Mesendoderm (in vitro differentiated cells): ENCODE data around the gene CLIP4.

Source experiments
- DNase-seq: peaks from one replicate; pipeline ENCODE4 v3.0.0; 2013
- H2AK5ac ChIP-seq: 2 replicates; pipeline ENCODE4 v1.6.1; 2013; ENCODE audit warnings: low read length, inconsistent platforms
- H2BK120ac ChIP-seq: 2 replicates; pipeline ENCODE4 v1.6.1; 2013; ENCODE audit warnings: low read depth, mild to moderate bottlenecking, low read length, moderate library complexity, mixed read lengths
- H2BK15ac ChIP-seq: replicated peaks from 2 replicates; pipeline ENCODE4 v1.6.1; 2013; ENCODE audit warnings: low read depth, mild to moderate bottlenecking, moderate library complexity
- H2BK5ac ChIP-seq: 2 replicates; pipeline ENCODE4 v1.6.1; 2013; ENCODE audit warnings: low read length, inconsistent platforms
- H3K18ac ChIP-seq: 2 replicates; pipeline ENCODE4 v1.6.1; 2013; ENCODE audit warnings: mild to moderate bottlenecking, low read length, mixed read lengths
- H3K23ac ChIP-seq: one replicate; pipeline ENCODE4 v1.6.1; 2013; ENCODE audit warnings: low read length
- H3K27ac ChIP-seq: 2 replicates; pipeline ENCODE4 v1.5.1; 2013; ENCODE audit warnings: low read depth, mild to moderate bottlenecking, inconsistent platforms, low read length, moderate library complexity
- H3K27me3 ChIP-seq: 2 replicates; pipeline ENCODE4 v1.6.1; 2013; ENCODE audit warnings: low read length, control low read depth, mild to moderate bottlenecking, inconsistent platforms; ENCODE audit not compliant: insufficient read depth, poor library complexity
- H3K36me3 ChIP-seq: 2 replicates; pipeline ENCODE4 v1.6.1; 2013; ENCODE audit warnings: low read length, inconsistent platforms; ENCODE audit not compliant: control insufficient read depth, insufficient read depth
- H3K4ac ChIP-seq: one replicate; pipeline ENCODE4 v1.6.1; 2013; ENCODE audit warnings: low read depth, mild to moderate bottlenecking, low read length, moderate library complexity
- H3K4me1 ChIP-seq: 2 replicates; pipeline ENCODE4 v1.6.1; 2013; ENCODE audit warnings: low read depth, low read length, inconsistent platforms; ENCODE audit not compliant: control insufficient read depth
- H3K4me2 ChIP-seq: 2 replicates; pipeline ENCODE4 v1.6.1; 2013; ENCODE audit warnings: low read length
- H3K4me3 ChIP-seq: 2 replicates; pipeline ENCODE4 v1.5.1; 2013; ENCODE audit warnings: mild to moderate bottlenecking, low read length
- H3K56ac ChIP-seq: one replicate; pipeline ENCODE4 v1.6.1; 2013; ENCODE audit warnings: low read length
- H3K79me1 ChIP-seq: 2 replicates; pipeline ENCODE4 v1.6.1; 2013; ENCODE audit warnings: low read length, inconsistent platforms
- H3K79me2 ChIP-seq: 2 replicates; pipeline ENCODE4 v1.6.1; 2013; ENCODE audit warnings: mild to moderate bottlenecking, low read length; ENCODE audit not compliant: control insufficient read depth, insufficient read depth
- H3K9ac ChIP-seq: 2 replicates; pipeline ENCODE4 v1.6.1; 2013; ENCODE audit warnings: low read length, inconsistent platforms
- H4K5ac ChIP-seq: one replicate; pipeline ENCODE4 v1.6.1; 2013; ENCODE audit warnings: low read length
- H4K8ac ChIP-seq: one replicate; pipeline ENCODE4 v1.6.1; 2013; ENCODE audit warnings: low read depth, mild to moderate bottlenecking, control low read depth, low read length, moderate library complexity
- WGBS: extraction: QIAGEN DNeasy Blood & Tissue Kit; methylation state at CpG from one replicate; pipeline ENCODE4 v1.1.7; 2013; ENCODE audit warnings: low lambda C conversion rate, missing lambda C conversion rate; ENCODE audit not compliant: insufficient coverage; ENCODE audit errors: extremely low coverage; 5-methylcytosine and 5-hydroxymethylcytosine counted together

The CLIP4 gene

GRCh38 chr2:29215739-29216608 is 100.8 kb downstream of the CLIP4 start:
- Histone ChIP-seq H3K27me3 (no peaks in the 10 kb centered on the region), H3K4me2 (no peak overlapping the region), H3K4me3 (no peak overlapping the region), H2BK15ac (no peak overlapping the region), H2BK120ac (no peak overlapping the region), H3K27ac (no peak overlapping the region), H4K5ac (no peak overlapping the region), H3K18ac (no peak overlapping the region), H3K4ac (no peak overlapping the region), H3K9ac (no peak overlapping the region), H3K23ac (no peak overlapping the region), H2AK5ac (no peak overlapping the region), H3K4me1 (no peaks in the 10 kb centered on the region), H3K56ac (no peak overlapping the region), H3K79me1 (no peaks in the 10 kb centered on the region), H2BK5ac (no peak overlapping the region), H3K79me2 (no peaks in the 10 kb centered on the region), H3K36me3 (no peaks in the 10 kb centered on the region), H4K8ac (no peak overlapping the region)
- no peak for DNase-seq
- WGBS: no CpG with 5 or more reads among the region's 20 CpGs

- Histone ChIP-seq H2BK15ac (no peak overlapping the region), H3K4me3 (no peak overlapping the region), H2BK5ac (no peak overlapping the region), H3K79me2 (no peaks in the 10 kb centered on the region), H4K5ac (no peak overlapping the region), H2BK120ac (no peak overlapping the region), H3K4me2 (no peak overlapping the region), H3K23ac (no peak overlapping the region), H3K9ac (no peak overlapping the region), H3K36me3 (no peaks in the 10 kb centered on the region), H3K4ac (no peak overlapping the region), H2AK5ac (no peak overlapping the region), H3K79me1 (no peaks in the 10 kb centered on the region), H4K8ac (no peak overlapping the region), H3K4me1 (no peaks in the 10 kb centered on the region), H3K18ac (no peak overlapping the region), H3K27me3 (no peaks in the 10 kb centered on the region), H3K27ac (no peak overlapping the region), H3K56ac (no peak overlapping the region)
- DNase-seq: no peak
- 100% methylated on average over 4 of the region's 5 CpGs for WGBS
Measured at GRCh38 chr2:29216609-29216909, 101.3 kb downstream of the CLIP4 start.

- Histone ChIP-seq H2BK15ac (no peak overlapping the region), H3K23ac (no peak overlapping the region), H3K27ac (no peak overlapping the region), H3K4me2 (no peak overlapping the region), H3K18ac (no peak overlapping the region), H2BK120ac (no peak overlapping the region), H3K79me2 (no peaks in the 10 kb centered on the region), H2BK5ac (no peak overlapping the region), H3K27me3 (no peaks in the 10 kb centered on the region), H3K4ac (no peak overlapping the region), H3K79me1 (no peaks in the 10 kb centered on the region), H4K8ac (no peak overlapping the region), H3K9ac (no peak overlapping the region), H3K4me3 (no peak overlapping the region), H4K5ac (no peak overlapping the region), H3K36me3 (no peaks in the 10 kb centered on the region), H3K56ac (no peak overlapping the region), H3K4me1 (no peaks in the 10 kb centered on the region), H2AK5ac (no peak overlapping the region)
- no peak for DNase-seq
- WGBS: no CpG with 5 or more reads among the region's 6 CpGs
Measured at GRCh38 chr2:29218071-29218470, 102.9 kb downstream of the CLIP4 start.

GRCh38 chr2:29218550-29219125 is 103.4 kb downstream of the CLIP4 start:
- Histone ChIP-seq H2BK120ac (no peak overlapping the region), H3K4me3 (no peak overlapping the region), H4K8ac (no peak overlapping the region), H3K27ac (no peak overlapping the region), H2BK15ac (no peak overlapping the region), H4K5ac (no peak overlapping the region), H2BK5ac (no peak overlapping the region), H3K27me3 (no peaks in the 10 kb centered on the region), H3K79me1 (no peaks in the 10 kb centered on the region), H3K36me3 (no peaks in the 10 kb centered on the region), H3K9ac (no peak overlapping the region), H3K23ac (no peak overlapping the region), H3K4me2 (no peak overlapping the region), H3K4ac (no peak overlapping the region), H3K79me2 (no peaks in the 10 kb centered on the region), H2AK5ac (no peak overlapping the region), H3K18ac (no peak overlapping the region), H3K4me1 (no peaks in the 10 kb centered on the region), H3K56ac (no peak overlapping the region)
- DNase-seq: no peak
- no CpG with 5 or more reads among the region's 4 CpGs for WGBS

GRCh38 chr2:29219374-29219773 is 104.2 kb downstream of the CLIP4 start:
- no peak overlapping the region for H3K4me3 ChIP-seq
- H3K56ac ChIP-seq: no peak overlapping the region
- H3K36me3 ChIP-seq: no peaks in the 10 kb centered on the region
- H2BK120ac ChIP-seq: no peak overlapping the region
- no peaks in the 10 kb centered on the region for H3K79me1 ChIP-seq
- no peak overlapping the region for H2BK15ac ChIP-seq
- no peak overlapping the region for H3K9ac ChIP-seq
- no peaks in the 10 kb centered on the region for H3K4me1 ChIP-seq
- H4K5ac ChIP-seq: no peak overlapping the region
- no peak overlapping the region for H3K27ac ChIP-seq
- H3K18ac ChIP-seq: no peak overlapping the region
- WGBS: no CpG with 5 or more reads among the region's 4 CpGs
- H3K23ac ChIP-seq: no peak overlapping the region
- no peak for DNase-seq
- no peaks in the 10 kb centered on the region for H3K27me3 ChIP-seq
- H3K79me2 ChIP-seq: no peaks in the 10 kb centered on the region
- H2BK5ac ChIP-seq: no peak overlapping the region
- H3K4me2 ChIP-seq: no peak overlapping the region
- H4K8ac ChIP-seq: no peak overlapping the region
- no peak overlapping the region for H2AK5ac ChIP-seq
- H3K4ac ChIP-seq: no peak overlapping the region
